SU-DHL-6 (cell line): ENCODE results near the gene SNX1.

Experiments used
- H2AFZ ChIP-seq: fragments of 200-600 bp; sonication (generic); 2 replicates; pipeline ENCODE4 v1.6.1; 2014; ENCODE audit warnings: low read depth, mild to moderate bottlenecking, moderate library complexity, mixed read lengths, antibody characterized with exemption, low read length; ENCODE audit not compliant: severe bottlenecking
- H3F3A ChIP-seq: fragments of 200-600 bp; shearing (Covaris generic); 2 replicates; pipeline ENCODE4 v1.6.0; 2016; ENCODE audit warnings: antibody characterized with exemption, mild to moderate bottlenecking; ENCODE audit not compliant: insufficient read depth
- H3K27ac ChIP-seq: fragments of 200-600 bp; sonication (generic); 2 replicates; pipeline ENCODE4 v1.5.1; 2016; ENCODE audit warnings: low read depth, mild to moderate bottlenecking, low read length, moderate library complexity, mixed read lengths
- H3K27me3 ChIP-seq: fragments of 200-600 bp; sonication (generic), shearing (Covaris generic); 2 replicates; pipeline ENCODE4 v1.6.0; 2014; ENCODE audit warnings: mild to moderate bottlenecking, low read length
- H3K36me3 ChIP-seq: fragments of 200-600 bp; sonication (generic); 2 replicates; pipeline ENCODE4 v1.6.1; 2014; ENCODE audit warnings: mild to moderate bottlenecking, low read length, mixed read lengths
- H3K4me2 ChIP-seq: fragments of 300-600, 200-600 bp; shearing (Covaris generic), sonication (generic); 2 replicates; pipeline ENCODE4 v1.6.0; 2014; ENCODE audit warnings: low read length, low read depth, mild to moderate bottlenecking; ENCODE audit not compliant: poor library complexity, severe bottlenecking
- H3K4me3 ChIP-seq: fragments of 200-600 bp; sonication (generic); 2 replicates; pipeline ENCODE4 v1.5.1; 2014; ENCODE audit warnings: antibody characterized with exemption, low read length, mild to moderate bottlenecking, mixed read lengths; ENCODE audit not compliant: insufficient read depth, poor library complexity, severe bottlenecking
- H3K79me2 ChIP-seq: fragments of 200-600 bp; sonication (generic); 2 replicates; pipeline ENCODE4 v1.6.1; 2014; ENCODE audit warnings: mild to moderate bottlenecking, low read length, moderate library complexity; ENCODE audit not compliant: insufficient read depth
- H3K9ac ChIP-seq: fragments of 200-600 bp; sonication (generic); 2 replicates; pipeline ENCODE4 v1.7.0; 2014; ENCODE audit warnings: mild to moderate bottlenecking, low read length
- H3K9me2 ChIP-seq: fragments of 200-600 bp; sonication (generic); replicated peaks from 2 replicates; pipeline ENCODE4 v1.6.1; 2014; ENCODE audit warnings: low read length; ENCODE audit not compliant: insufficient read depth
- H3K9me3 ChIP-seq: fragments of 200-600 bp; sonication (generic); 2 replicates; pipeline ENCODE4 v1.6.1; 2014; ENCODE audit warnings: low read length, mixed read lengths; ENCODE audit not compliant: insufficient read depth
- H4K20me1 ChIP-seq: fragments of 200-600 bp; sonication (generic); 2 replicates; pipeline ENCODE4 v1.6.1; 2014; ENCODE audit warnings: low read depth, mild to moderate bottlenecking, antibody characterized with exemption, low read length, moderate library complexity, mixed read lengths
- CTCF ChIP-seq: fragments of 200-600 bp; sonication (generic); IDR thresholded peaks from one replicate; pipeline ENCODE4 v1.5.1; 2017; ENCODE audit warnings: antibody characterized with exemption, mild to moderate bottlenecking, low read length, moderate library complexity; ENCODE audit not compliant: insufficient read depth, poor library complexity, severe bottlenecking
- EZH2phosphoT487 ChIP-seq: fragments of 200-600 bp; sonication (generic), shearing (Covaris generic); conservative IDR thresholded peaks from 2 replicates; pipeline ENCODE4 v1.6.1; 2018; ENCODE audit warnings: mild to moderate bottlenecking, antibody characterized with exemption, low read length, moderate library complexity, mixed read lengths

Gene SNX1

GRCh38 chr15:64089543-64090280 is 6.1 kb upstream of the SNX1 start:
- no peaks in the 10 kb centered on the region for H3K9me3 ChIP-seq
- no peak overlapping the region for H3K9ac ChIP-seq
- no peak for TF ChIP-seq EZH2phosphoT487
- no peak for TF ChIP-seq CTCF
- H3K9me2 ChIP-seq: no peaks in the 10 kb centered on the region
- H3K27ac ChIP-seq: no peak overlapping the region
- peaks cover 60% of the 10 kb centered on the region for H3K79me2 ChIP-seq
- no peaks in the 10 kb centered on the region for H4K20me1 ChIP-seq
- peaks cover 1% of the 10 kb centered on the region; the same call in 1 of the 2 replicates for H3F3A ChIP-seq
- H3K4me2 ChIP-seq: no peak overlapping the region
- no peak overlapping the region for H3K4me3 ChIP-seq
- no peak overlapping the region for H2AFZ ChIP-seq
- H3K36me3 ChIP-seq: peaks cover 18% of the 10 kb centered on the region
- H3K27me3 ChIP-seq: no peaks in the 10 kb centered on the region

GRCh38 chr15:64090527-64090926 is 5.3 kb upstream of the SNX1 start:
- Histone ChIP-seq H3K4me2 (peak overlapping the region; percentile 13), H3K36me3 (peaks cover 18% of the 10 kb centered on the region), H3K9ac (no peak overlapping the region)

GRCh38 chr15:64092075-64092820 is 3.5 kb upstream of the SNX1 start:
- H3K27me3 ChIP-seq: no peaks in the 10 kb centered on the region

More at GRCh38 chr15:64090527-64090926, 5.3 kb upstream of the SNX1 start:
- Histone ChIP-seq H3K9me2 (no peaks in the 10 kb centered on the region), H2AFZ (no peak overlapping the region), H3K79me2 (peaks cover 60% of the 10 kb centered on the region), H3K4me3 (no peak overlapping the region), H4K20me1 (no peaks in the 10 kb centered on the region), H3K27me3 (no peaks in the 10 kb centered on the region), H3K9me3 (no peaks in the 10 kb centered on the region), H3K27ac (no peak overlapping the region), H3F3A (peaks cover 8% of the 10 kb centered on the region)
- TF ChIP-seq CTCF (no peak), EZH2phosphoT487 (no peak)

More at GRCh38 chr15:64092075-64092820, 3.5 kb upstream of the SNX1 start:
- no peak for TF ChIP-seq EZH2phosphoT487
- Histone ChIP-seq H3K4me3 (peak overlapping the region; percentile 89), H3K9me3 (no peaks in the 10 kb centered on the region), H3K4me2 (peak overlapping the region; percentile 92), H3K36me3 (peaks cover 18% of the 10 kb centered on the region), H4K20me1 (no peaks in the 10 kb centered on the region), H3K9me2 (no peaks in the 10 kb centered on the region), H3K79me2 (peaks cover 74% of the 10 kb centered on the region), H3K27ac (peak overlapping the region; percentile 82), H2AFZ (no peak overlapping the region), H3K9ac (peak overlapping the region; percentile 86), H3F3A (peaks cover 8% of the 10 kb centered on the region)
